B cell (primary cell): ENCODE measurements around the gene MTCP1. TPM values are rescaled to one million over a fixed set of nuclear protein-coding genes. Genes with fewer than 3 reads are reported as not detected.

Experiments used
- ATAC-seq: fragments of 200-7000 bp; cut with Tn5 transposase; one replicate; pipeline ENCODE4 v1.10.0; 2021; ENCODE audit warnings: low read depth, mild to moderate bottlenecking, moderate number of reproducible peaks, moderate library complexity
- CTCF ChIA-PET: fragments of 350-600 bp; sonication (Branson Sonifier 250); formaldehyde crosslinking; loops from one replicate; lab custom pipeline; 2021; ENCODE audit warnings: antibody characterized with exemption, inconsistent platforms; lab: Charles Lee
- POLR2A ChIA-PET: fragments of 350-600 bp; sonication (Branson Sonifier 250); formaldehyde crosslinking; loops from one replicate; lab custom pipeline; 2021; ENCODE audit warnings: antibody characterized with exemption; lab: Charles Lee
- DNase-seq: peaks from one replicate; pipeline ENCODE4 v3.0.0; 2013
- H2AFZ ChIP-seq: 2 replicates; pipeline ENCODE4 v1.6.1; 2012; ENCODE audit warnings: mild to moderate bottlenecking, low read depth, low read length; ENCODE audit not compliant: insufficient read depth, poor library complexity, severe bottlenecking
- H3K27ac ChIP-seq, 2 donors: 1 replicate in 1 of 2; 2 replicates in 1 of 2; pipeline ENCODE4 v1.5.1; 2012 to 2013; ENCODE audit warnings: low read length in 2 of 2, mild to moderate bottlenecking in 2 of 2, moderate library complexity in 1 of 2
- H3K27me3 ChIP-seq, 4 experiments: fragments of 200-600 bp in 1 of 4; sonication (generic) in 1 of 4; replicated peaks in 1 of 4; 1 replicate in 2 of 4; 2 replicates in 2 of 4; pipeline versions ENCODE4 v1.6.1 to v1.7.0; 2013 to 2016; ENCODE audit warnings: low read length in 3 of 4, mild to moderate bottlenecking in 2 of 4, mixed read lengths in 1 of 4, moderate library complexity in 1 of 4; ENCODE audit not compliant: insufficient read depth in 4 of 4, control insufficient read depth in 3 of 4; ENCODE audit errors: control extremely low read depth in 1 of 4
- H3K36me3 ChIP-seq, 2 experiments: replicated peaks in 1 of 2; 1 replicate in 1 of 2; 2 replicates in 1 of 2; pipeline versions ENCODE4 v1.6.1 to v1.7.1; 2013; ENCODE audit warnings: low read length in 1 of 2; ENCODE audit not compliant: insufficient read depth in 2 of 2, control insufficient read depth in 1 of 2; ENCODE audit errors: control extremely low read depth in 1 of 2, extremely low read depth in 1 of 2
- H3K4me1 ChIP-seq, 2 donors: fragments of 200-600 bp in 1 of 2; sonication (generic) in 1 of 2; 1 replicate in 1 of 2; 2 replicates in 1 of 2; pipeline versions ENCODE4 v1.5.1 to v1.6.1; 2013 to 2017; ENCODE audit warnings: low read length in 2 of 2; ENCODE audit not compliant: control insufficient read depth in 2 of 2, insufficient read depth in 2 of 2
- H3K4me2 ChIP-seq: replicated peaks from 2 replicates; pipeline ENCODE3; 2012; ENCODE audit warnings: mild to moderate bottlenecking, low read depth, low read length; ENCODE audit not compliant: poor library complexity, severe bottlenecking
- H3K4me3 ChIP-seq, 5 experiments: fragments of 200-600 bp in 1 of 5; sonication (generic) in 1 of 5; 1 replicate in 3 of 5; 2 replicates in 2 of 5; pipeline versions ENCODE4 v1.5.1 to v1.7.0; 2011 to 2016; ENCODE audit warnings: low read length in 4 of 5, mild to moderate bottlenecking in 4 of 5, low read depth in 2 of 5, control low read depth in 1 of 5, moderate library complexity in 1 of 5; ENCODE audit not compliant: insufficient read depth in 1 of 5; ENCODE audit errors: control extremely low read depth in 1 of 5, extremely low read depth in 1 of 5
- H3K79me2 ChIP-seq: fragments of 200-600 bp; sonication (generic); one replicate; pipeline ENCODE4 v1.6.0; 2016; ENCODE audit warnings: low read length; ENCODE audit not compliant: control insufficient read depth, insufficient read depth
- H3K9ac ChIP-seq: fragments of 200-600 bp; sonication (generic); 2 replicates; pipeline ENCODE4 v1.6.1; 2017; ENCODE audit warnings: mild to moderate bottlenecking, low read length, moderate library complexity
- H3K9me3 ChIP-seq, 3 donors: one replicate each; pipeline versions ENCODE4 v1.6.1 to v1.7.1; 2013; ENCODE audit warnings: low read length in 2 of 3; ENCODE audit not compliant: control insufficient read depth in 2 of 3, insufficient read depth in 1 of 3; ENCODE audit errors: control extremely low read depth in 1 of 3
- H4K20me1 ChIP-seq: 2 replicates; pipeline ENCODE4 v1.6.0; 2012; ENCODE audit warnings: mild to moderate bottlenecking, low read length; ENCODE audit not compliant: insufficient read depth, control insufficient read depth, poor library complexity, severe bottlenecking
- H3K27ac Mint-ChIP-seq: one replicate; pipeline ENCODE4 v1.8.0; 2021; ENCODE audit warnings: mixed read lengths
- H3K27me3 Mint-ChIP-seq: one replicate; pipeline ENCODE4 v1.8.0; 2021; ENCODE audit warnings: mixed read lengths
- H3K4me1 Mint-ChIP-seq: one replicate; pipeline ENCODE4 v1.8.0; 2021; ENCODE audit warnings: mixed read lengths
- H3K4me3 Mint-ChIP-seq: one replicate; pipeline ENCODE4 v1.8.0; 2021; ENCODE audit warnings: mixed read lengths
- H3K9me3 Mint-ChIP-seq: one replicate; pipeline ENCODE4 v1.8.0; 2022; ENCODE audit warnings: mixed read lengths; ENCODE audit not compliant: insufficient read depth
- CTCF ChIP-seq: fragments of 200-600 bp; IDR thresholded peaks from one replicate; pipeline ENCODE4 v1.8.0; 2022; ENCODE audit warnings: antibody characterized with exemption, mild to moderate bottlenecking
- EZH2 ChIP-seq: IDR thresholded peaks from 2 replicates; pipeline ENCODE4 v1.6.1; 2012; ENCODE audit warnings: borderline replicate concordance, low read depth, mild to moderate bottlenecking, moderate library complexity, low read length; ENCODE audit not compliant: insufficient read depth, poor library complexity, severe bottlenecking
- WGBS: methylation state at CpG from one replicate; pipeline ENCODE4 v1.1.5; 2013; ENCODE audit warnings: missing lambda C conversion rate; ENCODE audit not compliant: insufficient coverage; 5-methylcytosine and 5-hydroxymethylcytosine counted together
- intact Hi-C: fragments of 100-400 bp; cut with micrococcal nuclease; formaldehyde crosslinking; loops from one replicate; pipeline ENCODE4 v1.10.0; 2022
- polyA plus RNA-seq: library from polyadenylated mRNA; depleted of rRNA; stranded (reverse); fragments of >200 nt; gene quantifications from 2 replicates; pipeline ENCODE4 v1.2.3, GENCODE V29; 2012
- total RNA-seq, 2 donors: library from RNA; stranded (reverse); fragments of 120-200 nt in 1 of 2; gene quantifications; 1 replicate in 1 of 2; 2 replicates in 1 of 2; pipeline versions ENCODE4 v1.2.3 to v1.2.4, GENCODE V29; 2013 to 2022

The MTCP1 gene
- total and polyA plus RNA-seq, 2 donors (not counting 1 experiment from before 2014, with no cell fraction given), result 2.9 to 20.3 TPM

- POLR2A ChIA-PET, result no interaction called here
- H3K27ac ChIP-seq, result no peak overlapping the region
- CTCF ChIA-PET, result no interaction called here
- no peak for TF ChIP-seq EZH2
- no peak for TF ChIP-seq CTCF
- no peak overlapping the region for H3K9ac ChIP-seq
- Mint-ChIP-seq H3K27ac (peak overlapping the region; percentile 41), H3K9me3 (no peaks in the 10 kb centered on the region), H3K4me3 (no peak overlapping the region), H3K27me3 (no peaks in the 10 kb centered on the region), H3K4me1 (peaks cover 8% of the 10 kb centered on the region)
- H2AFZ ChIP-seq, result no peak overlapping the region
- H3K9me3 ChIP-seq, result no peaks in the 10 kb centered on the region
- ATAC-seq (peak; percentile 57), DNase-seq (no peak)
- no peaks in the 10 kb centered on the region for H3K79me2 ChIP-seq
- peaks cover 0 to 10% of the 10 kb centered on the region in 2 experiments for H3K36me3 ChIP-seq
- no peaks in the 10 kb centered on the region for H3K27me3 ChIP-seq
- intact Hi-C loops, result no loop called here
- WGBS, result no CpG with 5 or more reads among the region's 1 CpG
- H3K4me1 ChIP-seq, result no peaks in the 10 kb centered on the region
- H3K4me3 ChIP-seq, result no peak overlapping the region
- H4K20me1 ChIP-seq, result no peaks in the 10 kb centered on the region
- H3K4me2 ChIP-seq, result no peak overlapping the region
Measured at GRCh38 chrX:155115174-155115819, 44.4 kb upstream of the MTCP1 start.

GRCh38 chrX:155113097-155113496, 42.2 kb upstream of the MTCP1 start:
- Histone ChIP-seq H3K36me3 (peaks cover 1 to 7% of the 10 kb centered on the region in 2 experiments), H3K4me1 (no peaks in the 10 kb centered on the region), H3K9me3 (no peaks in the 10 kb centered on the region), H3K9ac (no peak overlapping the region), H3K27ac (no peak overlapping the region), H3K4me3 (no peak overlapping the region), H4K20me1 (no peaks in the 10 kb centered on the region), H3K79me2 (no peaks in the 10 kb centered on the region), H3K4me2 (no peak overlapping the region), H3K27me3 (no peaks in the 10 kb centered on the region), H2AFZ (no peak overlapping the region)
- Mint-ChIP-seq H3K4me3 (no peak overlapping the region), H3K27ac (no peak overlapping the region), H3K4me1 (peaks cover 8% of the 10 kb centered on the region), H3K27me3 (no peaks in the 10 kb centered on the region), H3K9me3 (no peaks in the 10 kb centered on the region)
- ChIA-PET CTCF (no interaction called here), POLR2A (no interaction called here)
- WGBS, result no CpG with 5 or more reads among the region's 4 CpGs
- intact Hi-C loops, result no loop called here
- no peak for ATAC-seq
- TF ChIP-seq EZH2, result no peak
- no peak for TF ChIP-seq CTCF
- no peak for DNase-seq
